Measurements from ENCODE around the gene WRNIP1. TPM values are rescaled to one million over a fixed set of nuclear protein-coding genes. Genes with fewer than 3 reads are reported as not detected.

The WRNIP1 gene
- total RNA-seq, 2 donors from 2014 or later = 51.9 to 53.5 TPM

GRCh38 chr6:2780102-2780737 lies 15.0 kb downstream of the WRNIP1 start:
- Histone ChIP-seq H3K9me3 (no peaks in the 10 kb centered on the region), H3K4me1 (no peaks in the 10 kb centered on the region), H3K36me3 (peaks cover 16% of the 10 kb centered on the region), H3K4me3 (no peak overlapping the region), H3K27me3 (no peaks in the 10 kb centered on the region), H3K27ac (no peak overlapping the region)
- TF ChIP-seq CTCF (IDR thresholded peaks at IDR 0.05) = no peak
- DNase-seq (ENCODE audit: low spot score) = no peak

GRCh38 chr6:2781685-2782355 lies 16.6 kb downstream of the WRNIP1 start:
- no peak for DNase-seq (ENCODE audit: low spot score)
- Histone ChIP-seq H3K36me3 (peaks cover 16% of the 10 kb centered on the region), H3K27me3 (no peaks in the 10 kb centered on the region), H3K9me3 (no peaks in the 10 kb centered on the region), H3K4me1 (no peaks in the 10 kb centered on the region), H3K4me3 (no peak overlapping the region), H3K27ac (no peak overlapping the region)
- no peak for TF ChIP-seq CTCF (IDR thresholded peaks at IDR 0.05)

- Histone ChIP-seq H3K36me3 (peaks cover 16% of the 10 kb centered on the region), H3K4me1 (no peaks in the 10 kb centered on the region), H3K27ac (no peak overlapping the region), H3K9me3 (no peaks in the 10 kb centered on the region), H3K27me3 (no peaks in the 10 kb centered on the region), H3K4me3 (no peak overlapping the region)
- TF ChIP-seq CTCF (IDR thresholded peaks at IDR 0.05) = no peak
- DNase-seq (ENCODE audit: low spot score) = no peak
Observed at GRCh38 chr6:2782356-2782708, 17.1 kb downstream of the WRNIP1 start.

- no peaks in the 10 kb centered on the region for H3K4me1 ChIP-seq
- H3K36me3 ChIP-seq = peaks cover 18% of the 10 kb centered on the region
- TF ChIP-seq CTCF (IDR thresholded peaks at IDR 0.05) = no peak
- H3K9me3 ChIP-seq = no peaks in the 10 kb centered on the region
- no peak for DNase-seq (ENCODE audit: low spot score)
- H3K27me3 ChIP-seq = no peaks in the 10 kb centered on the region
- H3K27ac ChIP-seq = no peak overlapping the region
- H3K4me3 ChIP-seq = no peak overlapping the region
Observed at GRCh38 chr6:2782825-2783187, 17.6 kb downstream of the WRNIP1 start.

- H3K4me1 ChIP-seq = no peaks in the 10 kb centered on the region
- H3K36me3 ChIP-seq = peaks cover 20% of the 10 kb centered on the region
- no peaks in the 10 kb centered on the region for H3K27me3 ChIP-seq
- H3K4me3 ChIP-seq = no peak overlapping the region
- H3K9me3 ChIP-seq = no peaks in the 10 kb centered on the region
- H3K27ac ChIP-seq = no peak overlapping the region
- no peak for DNase-seq (ENCODE audit: low spot score)
- TF ChIP-seq CTCF (IDR thresholded peaks at IDR 0.05) = no peak
Observed at GRCh38 chr6:2783188-2783963, 18.2 kb downstream of the WRNIP1 start.
